RPMI8226 (cell line): Measurements from ENCODE around the gene PEAK3.

Experiments
- DNase-seq: peaks from one replicate; pipeline ENCODE4 v3.0.0-alpha.2; 2015

The PEAK3 gene

GRCh38 chr19:2235381-2236063 lies 46.5 kb downstream of the PEAK3 start:
- peak; percentile 48 for DNase-seq

- DNase-seq: no peak
These were observed 47.0 kb downstream of the PEAK3 start for GRCh38 chr19:2234996-2235380.

DNA sequence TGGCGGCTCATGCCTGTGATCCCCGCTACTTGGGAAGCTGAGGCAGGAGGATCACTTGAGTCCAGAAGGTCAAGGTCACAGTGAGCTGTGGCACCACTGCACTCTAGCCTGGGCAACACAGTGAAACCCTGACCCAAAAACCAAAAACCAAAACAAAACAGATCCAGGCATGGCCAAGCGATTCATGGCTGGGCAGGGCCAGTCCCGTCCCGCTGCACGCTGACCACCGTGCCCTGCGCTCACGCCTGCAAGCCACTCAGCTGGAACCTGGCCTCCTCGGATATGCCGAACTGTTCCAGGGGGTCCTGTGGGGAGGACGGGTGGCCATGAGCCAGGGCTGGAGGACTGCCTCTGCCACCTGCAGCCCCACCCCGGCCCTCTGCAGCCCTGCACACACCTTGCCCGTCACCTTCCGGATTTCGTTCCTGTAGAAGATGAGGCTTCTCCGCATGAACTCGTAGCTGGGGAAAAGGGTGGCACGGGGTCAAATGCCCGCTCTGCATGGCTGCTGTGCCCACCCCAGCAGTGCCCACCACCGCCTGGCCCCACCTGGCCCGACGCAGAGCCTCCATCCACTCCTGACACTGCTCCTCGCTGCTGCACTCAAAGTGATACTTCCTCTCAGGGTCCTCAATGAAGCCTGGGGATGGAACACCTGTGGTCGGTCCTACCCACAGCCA lies 48.2 kb downstream of the PEAK3 start:
- DNase-seq: no peak

GRCh38 chr19:2232286-2233151 lies 49.5 kb downstream of the PEAK3 start:
- no peak for DNase-seq

GRCh38 chr19:2231621-2232221 lies 50.3 kb downstream of the PEAK3 start:
- DNase-seq: no peak

DNA sequence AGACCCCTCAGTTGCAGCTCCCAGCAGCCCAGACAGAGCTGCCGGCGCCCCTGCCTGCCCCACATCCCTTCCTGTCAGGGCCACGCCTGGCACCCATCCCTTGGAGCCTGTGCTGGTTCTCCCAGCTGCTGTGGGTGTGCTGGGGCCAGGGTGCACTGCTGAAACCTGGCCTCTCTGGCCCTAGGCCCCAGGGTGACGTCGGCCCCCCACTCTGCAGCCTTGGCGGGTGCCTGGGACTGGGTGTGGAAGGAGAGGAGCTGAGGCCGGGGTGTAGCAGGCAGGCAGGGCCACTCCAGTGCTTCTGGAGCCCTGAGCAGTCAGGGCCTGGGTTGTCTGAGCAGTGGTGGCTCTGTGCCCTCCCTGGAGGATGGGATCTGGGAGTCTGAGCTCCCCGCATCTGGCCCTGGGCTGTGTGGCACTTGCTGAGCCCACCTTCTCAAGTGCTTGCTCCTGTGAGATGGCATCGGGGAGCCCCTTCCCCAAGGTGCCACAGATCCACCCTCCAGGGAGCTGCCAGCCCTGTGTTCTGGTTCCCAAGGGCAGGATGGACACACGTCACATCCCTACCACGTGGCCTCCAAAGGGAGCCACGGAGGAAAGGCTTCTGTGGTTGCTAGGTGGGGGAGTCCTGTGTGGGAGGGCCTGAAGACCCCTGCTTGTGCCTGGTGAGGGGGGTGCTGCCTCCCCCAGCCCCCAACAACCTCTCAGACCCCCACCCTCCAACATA lies 51.0 kb downstream of the PEAK3 start:
- DNase-seq: no peak

- DNase-seq: no peak
These were observed 51.9 kb downstream of the PEAK3 start for GRCh38 chr19:2230033-2230531.

GRCh38 chr19:2229103-2230032 lies 52.6 kb downstream of the PEAK3 start:
- no peak for DNase-seq

GRCh38 chr19:2228157-2229030 lies 53.6 kb downstream of the PEAK3 start:
- no peak for DNase-seq

DNA sequence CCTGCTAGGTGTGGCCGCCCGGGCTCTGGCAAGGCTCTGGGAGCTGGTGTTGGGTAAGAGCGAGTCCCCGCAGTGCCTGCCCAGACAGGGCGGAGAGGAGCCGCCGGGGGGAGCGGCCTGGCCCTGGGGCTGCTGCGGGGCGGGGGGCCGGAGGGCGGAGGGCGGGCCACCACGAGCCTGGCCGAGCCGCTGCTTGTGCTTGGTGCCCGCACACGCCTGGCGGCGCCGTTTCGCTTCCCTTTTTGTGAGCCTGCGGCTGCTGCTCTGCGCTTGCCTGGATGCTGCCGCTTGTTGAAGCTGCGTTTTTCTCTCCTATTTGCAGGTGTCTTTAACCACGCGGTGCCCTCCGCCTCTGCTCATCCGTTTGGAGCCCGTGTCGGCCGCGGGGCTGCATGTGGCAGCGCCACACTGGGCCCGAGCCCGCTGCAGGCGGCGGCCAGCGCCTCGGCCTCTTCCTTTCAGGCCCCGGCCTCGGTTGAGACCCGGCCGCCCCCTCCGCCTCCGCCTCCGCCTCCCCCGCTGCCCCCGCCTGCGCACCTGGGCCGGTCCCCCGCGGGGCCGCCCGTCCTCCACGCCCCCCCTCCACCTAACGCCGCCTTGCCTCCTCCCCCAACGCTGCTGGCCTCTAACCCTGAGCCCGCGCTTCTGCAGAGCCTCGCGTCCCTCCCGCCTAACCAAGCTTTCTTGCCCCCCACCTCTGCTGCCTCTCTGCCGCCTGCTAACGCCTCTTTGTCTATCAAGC lies 54.4 kb downstream of the PEAK3 start:
- peak; percentile 89 for DNase-seq

- DNase-seq: no peak
These were observed 55.1 kb downstream of the PEAK3 start for GRCh38 chr19:2226840-2227360.

- no peak for DNase-seq
These were observed 55.7 kb downstream of the PEAK3 start for GRCh38 chr19:2226051-2226839.

- no peak for DNase-seq
These were observed 56.4 kb downstream of the PEAK3 start for GRCh38 chr19:2225415-2226050.

DNA sequence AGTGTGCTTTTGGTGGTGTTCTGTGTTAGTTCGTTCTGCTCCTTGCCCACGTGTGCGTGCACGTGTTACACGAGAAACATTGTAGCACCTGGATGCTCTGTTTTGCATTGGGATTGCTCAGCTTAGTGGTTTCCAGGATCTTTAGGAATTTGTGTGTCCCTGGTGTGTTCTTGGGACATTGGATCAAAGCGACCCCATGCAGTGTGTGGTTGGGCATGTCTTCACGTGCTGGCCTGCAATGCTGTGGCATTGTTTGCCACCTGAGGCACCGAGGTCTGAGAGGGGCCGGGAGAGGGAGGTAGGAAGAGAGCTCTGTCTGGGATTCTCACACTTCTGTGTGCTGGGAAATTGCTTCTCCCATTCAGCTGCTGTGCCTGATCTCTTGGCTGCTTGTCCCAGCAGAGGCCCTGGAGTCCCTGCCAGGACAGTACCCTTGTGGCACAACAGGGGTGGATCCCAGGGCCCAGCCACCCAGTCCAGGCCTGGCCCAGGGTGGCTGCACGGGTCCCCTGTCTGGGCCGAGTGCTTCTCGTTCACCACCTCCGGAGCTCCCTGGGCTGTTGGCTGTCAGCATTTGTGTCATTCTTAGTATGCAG lies 57.1 kb downstream of the PEAK3 start:
- DNase-seq: no peak
